ENCODE measurements around the gene STK32C.

DNA sequence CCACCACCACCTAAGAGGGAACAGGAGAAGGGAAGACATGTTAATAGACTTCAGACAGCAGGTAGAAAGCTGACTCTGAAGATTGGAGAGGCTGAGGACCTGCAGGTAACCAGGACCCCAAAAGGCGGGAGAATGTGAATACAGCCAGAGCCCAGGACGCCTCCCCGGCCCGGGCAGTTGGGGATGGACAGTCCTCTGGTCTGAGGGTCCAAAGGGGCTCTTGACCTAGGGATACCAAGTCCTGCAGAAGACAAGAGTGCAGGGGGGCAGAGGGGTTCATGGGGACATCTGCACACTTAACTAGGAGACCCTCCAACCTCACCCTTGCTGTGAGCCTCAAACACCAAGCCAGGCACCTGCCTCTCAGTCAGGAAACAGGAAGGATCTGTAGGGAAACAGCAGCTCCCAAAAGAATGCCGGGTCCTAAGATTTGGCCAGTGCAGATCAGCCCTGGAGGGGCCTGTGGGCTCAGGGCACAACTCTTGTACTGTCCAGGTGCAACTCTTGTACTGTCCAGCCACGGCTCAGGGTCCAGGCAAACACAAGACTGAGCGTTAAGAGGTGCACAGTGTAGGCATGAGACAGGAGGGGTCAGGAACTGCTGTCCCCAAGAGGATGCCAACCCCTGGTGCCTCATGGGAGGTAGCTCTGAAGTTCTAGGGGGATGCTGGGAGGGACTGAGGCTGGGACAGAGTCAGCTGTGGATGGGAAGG, 2.3 kb upstream of the STK32C start:
- no peak for TF ChIP-seq TARDBP (IDR thresholded peaks at IDR 0.05; ENCODE audit: borderline replicate concordance)
- TF ChIP-seq, protein P1, sequence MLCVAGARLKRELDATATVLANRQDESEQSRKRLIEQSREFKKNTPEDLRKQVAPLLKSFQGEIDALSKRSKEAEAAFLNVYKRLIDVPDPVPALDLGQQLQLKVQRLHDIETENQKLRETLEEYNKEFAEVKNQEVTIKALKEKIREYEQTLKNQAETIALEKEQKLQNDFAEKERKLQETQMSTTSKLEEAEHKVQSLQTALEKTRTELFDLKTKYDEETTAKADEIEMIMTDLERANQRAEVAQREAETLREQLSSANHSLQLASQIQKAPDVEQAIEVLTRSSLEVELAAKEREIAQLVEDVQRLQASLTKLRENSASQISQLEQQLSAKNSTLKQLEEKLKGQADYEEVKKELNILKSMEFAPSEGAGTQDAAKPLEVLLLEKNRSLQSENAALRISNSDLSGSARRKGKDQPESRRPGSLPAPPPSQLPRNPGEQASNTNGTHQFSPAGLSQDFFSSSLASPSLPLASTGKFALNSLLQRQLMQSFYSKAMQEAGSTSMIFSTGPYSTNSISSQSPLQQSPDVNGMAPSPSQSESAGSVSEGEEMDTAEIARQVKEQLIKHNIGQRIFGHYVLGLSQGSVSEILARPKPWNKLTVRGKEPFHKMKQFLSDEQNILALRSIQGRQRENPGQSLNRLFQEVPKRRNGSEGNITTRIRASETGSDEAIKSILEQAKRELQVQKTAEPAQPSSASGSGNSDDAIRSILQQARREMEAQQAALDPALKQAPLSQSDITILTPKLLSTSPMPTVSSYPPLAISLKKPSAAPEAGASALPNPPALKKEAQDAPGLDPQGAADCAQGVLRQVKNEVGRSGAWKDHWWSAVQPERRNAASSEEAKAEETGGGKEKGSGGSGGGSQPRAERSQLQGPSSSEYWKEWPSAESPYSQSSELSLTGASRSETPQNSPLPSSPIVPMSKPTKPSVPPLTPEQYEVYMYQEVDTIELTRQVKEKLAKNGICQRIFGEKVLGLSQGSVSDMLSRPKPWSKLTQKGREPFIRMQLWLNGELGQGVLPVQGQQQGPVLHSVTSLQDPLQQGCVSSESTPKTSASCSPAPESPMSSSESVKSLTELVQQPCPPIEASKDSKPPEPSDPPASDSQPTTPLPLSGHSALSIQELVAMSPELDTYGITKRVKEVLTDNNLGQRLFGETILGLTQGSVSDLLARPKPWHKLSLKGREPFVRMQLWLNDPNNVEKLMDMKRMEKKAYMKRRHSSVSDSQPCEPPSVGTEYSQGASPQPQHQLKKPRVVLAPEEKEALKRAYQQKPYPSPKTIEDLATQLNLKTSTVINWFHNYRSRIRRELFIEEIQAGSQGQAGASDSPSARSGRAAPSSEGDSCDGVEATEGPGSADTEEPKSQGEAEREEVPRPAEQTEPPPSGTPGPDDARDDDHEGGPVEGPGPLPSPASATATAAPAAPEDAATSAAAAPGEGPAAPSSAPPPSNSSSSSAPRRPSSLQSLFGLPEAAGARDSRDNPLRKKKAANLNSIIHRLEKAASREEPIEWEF (IDR thresholded peaks at IDR 0.05; ENCODE audit: insufficient replicate concordance, low read depth, low read length): no peak
- no peak for TF ChIP-seq POLR2AphosphoS5 (IDR thresholded peaks at IDR 0.05; ENCODE audit: low read length)
- TF ChIP-seq EP300 (IDR thresholded peaks at IDR 0.05; ENCODE audit: borderline replicate concordance in 1 of 2, control insufficient read depth in 1 of 2, low read depth in 2 of 2, low read length in 2 of 2): no peak
- TF ChIP-seq STAT3 (IDR thresholded peaks at IDR 0.05; ENCODE audit: low read depth, low read length): no peak
- no peak for TF ChIP-seq CBX5 (IDR thresholded peaks at IDR 0.05; ENCODE audit: low read depth)
- no peak for TF ChIP-seq EZH2 (IDR thresholded peaks at IDR 0.05; ENCODE audit: borderline replicate concordance, control insufficient read depth, low read depth, low read length)

Measured in GM12878 (cell line).